CD14-positive monocyte (primary cell): ENCODE measurements around the gene MADD. TPM values are rescaled to one million over a fixed set of nuclear protein-coding genes. Genes with fewer than 3 reads are reported as not detected.
A peak's percentile ranks its signal among the peaks of the same experiment; 100 is the strongest.

Experiments
- DNase-seq, 3 donors: peaks; one replicate each; pipeline ENCODE4 v3.0.0-alpha.2; 2011 to 2022
- H2AFZ ChIP-seq: 2 replicates; pipeline ENCODE4 v1.6.0; 2012; ENCODE audit warnings: mild to moderate bottlenecking, low read depth, low read length, inconsistent platforms; ENCODE audit not compliant: insufficient read depth, poor library complexity, severe bottlenecking
- H3K27ac ChIP-seq, 2 donors: 1 replicate in 1 of 2; 2 replicates in 1 of 2; pipeline ENCODE4 v1.5.1; 2012 to 2013; ENCODE audit warnings: low read length in 2 of 2, control low read depth in 1 of 2, inconsistent platforms in 1 of 2, low read depth in 1 of 2, mild to moderate bottlenecking in 1 of 2
- H3K27me3 ChIP-seq, 2 donors: one replicate each; pipeline versions ENCODE4 v1.6.0 to v1.6.1; 2011 to 2013; ENCODE audit warnings: low read length in 2 of 2; ENCODE audit not compliant: control insufficient read depth in 2 of 2, insufficient read depth in 2 of 2
- H3K36me3 ChIP-seq, 2 donors: replicated peaks in 1 of 2; 1 replicate in 1 of 2; 2 replicates in 1 of 2; pipeline versions ENCODE4 v1.5.1 to v1.6.1; 2012 to 2013; ENCODE audit warnings: low read length in 2 of 2, control low read depth in 1 of 2, inconsistent platforms in 1 of 2, mild to moderate bottlenecking in 1 of 2; ENCODE audit not compliant: insufficient read depth in 2 of 2, control insufficient read depth in 1 of 2
- H3K4me1 ChIP-seq, 2 donors: 1 replicate in 1 of 2; 2 replicates in 1 of 2; pipeline versions ENCODE4 v1.5.1 to v1.6.1; 2012 to 2013; ENCODE audit warnings: low read length in 2 of 2, control low read depth in 1 of 2, inconsistent platforms in 1 of 2, mild to moderate bottlenecking in 1 of 2, moderate library complexity in 1 of 2; ENCODE audit not compliant: insufficient read depth in 2 of 2, control insufficient read depth in 1 of 2
- H3K4me2 ChIP-seq: replicated peaks from 2 replicates; pipeline ENCODE3; 2012; ENCODE audit warnings: low read length, moderate library complexity, mild to moderate bottlenecking; ENCODE audit not compliant: poor library complexity, severe bottlenecking; ENCODE audit errors: extremely low read depth
- H3K4me3 ChIP-seq, 3 experiments: fragments of 200-600 bp in 1 of 3; sonication (generic) in 1 of 3; replicated peaks in 1 of 3; 1 replicate in 2 of 3; 2 replicates in 1 of 3; pipeline ENCODE4 v1.5.1; 2011 to 2013; ENCODE audit warnings: low read length in 3 of 3, mild to moderate bottlenecking in 3 of 3, control low read depth in 2 of 3, low read depth in 2 of 3, inconsistent platforms in 1 of 3, moderate library complexity in 1 of 3
- H3K79me2 ChIP-seq: 2 replicates; pipeline ENCODE4 v1.6.0; 2012; ENCODE audit warnings: mild to moderate bottlenecking, control low read depth, inconsistent platforms, low read length, moderate library complexity; ENCODE audit not compliant: insufficient read depth
- H3K9ac ChIP-seq: 2 replicates; pipeline ENCODE4 v1.6.0; 2017; ENCODE audit warnings: low read length, mild to moderate bottlenecking; ENCODE audit not compliant: insufficient read depth, poor library complexity, severe bottlenecking
- H3K9me3 ChIP-seq, 2 donors: replicated peaks in 1 of 2; 1 replicate in 1 of 2; 2 replicates in 1 of 2; pipeline versions ENCODE4 v1.5.1 to v1.6.1; 2012 to 2013; ENCODE audit warnings: low read length in 2 of 2, control low read depth in 1 of 2; ENCODE audit not compliant: control insufficient read depth in 1 of 2, insufficient read depth in 1 of 2
- H4K20me1 ChIP-seq: 2 replicates; pipeline ENCODE4 v1.6.0; 2012; ENCODE audit warnings: mild to moderate bottlenecking, low read length, control low read depth, moderate library complexity; ENCODE audit not compliant: insufficient read depth
- H3K27ac Mint-ChIP-seq, 7 donors: one replicate each; pipeline ENCODE4 v1.8.0; 2020; ENCODE audit warnings: mild to moderate bottlenecking in 7 of 7, mixed read lengths in 7 of 7, moderate library complexity in 6 of 7, inconsistent platforms in 2 of 7
- H3K27me3 Mint-ChIP-seq, 3 donors: one replicate each; pipeline ENCODE4 v1.8.0; 2021 to 2022; ENCODE audit warnings: low read depth in 3 of 3, mild to moderate bottlenecking in 3 of 3, mixed read lengths in 3 of 3, moderate library complexity in 3 of 3, inconsistent platforms in 1 of 3
- H3K36me3 Mint-ChIP-seq, 2 donors: one replicate each; pipeline ENCODE4 v1.8.0; 2020; ENCODE audit warnings: mixed read lengths in 2 of 2, inconsistent platforms in 1 of 2, mild to moderate bottlenecking in 1 of 2
- H3K4me1 Mint-ChIP-seq: one replicate; pipeline ENCODE4 v1.8.0; 2020; ENCODE audit warnings: mild to moderate bottlenecking, mixed read lengths
- H3K4me3 Mint-ChIP-seq, 2 donors: one replicate each; pipeline ENCODE4 v1.8.0; 2020; ENCODE audit warnings: mild to moderate bottlenecking in 2 of 2, mixed read lengths in 2 of 2, moderate library complexity in 1 of 2
- H3K9me3 Mint-ChIP-seq, 7 donors: one replicate each; pipeline ENCODE4 v1.8.0; 2020 to 2022; ENCODE audit warnings: mixed read lengths in 7 of 7, mild to moderate bottlenecking in 6 of 7, moderate library complexity in 6 of 7, inconsistent platforms in 2 of 7
- CTCF ChIP-seq: fragments of 200-600 bp; IDR thresholded peaks from one replicate; pipeline ENCODE4 v1.8.0; 2022; ENCODE audit warnings: antibody characterized with exemption, mild to moderate bottlenecking
- WGBS: methylation state at CpG from one replicate; pipeline ENCODE4 v1.1.5; 2013; ENCODE audit warnings: missing lambda C conversion rate; ENCODE audit not compliant: insufficient coverage; 5-methylcytosine and 5-hydroxymethylcytosine counted together
- intact Hi-C, 2 donors: fragments of 100-400 bp; cut with micrococcal nuclease; formaldehyde crosslinking; loops; one replicate each; pipeline versions ENCODE4 v1.15.0 to v1.15.1; 2023
- polyA plus RNA-seq, 3 donors: library from polyadenylated mRNA; depleted of rRNA in 1 of 3; unstranded in 2 of 3; stranded (reverse) in 1 of 3; fragments of 300-500 nt in 2 of 3; fragments of >200 nt in 1 of 3; fragmentation: Illumina TruSeq in 2 of 3; gene quantifications; 1 replicate in 2 of 3; 2 replicates in 1 of 3; pipeline ENCODE4 v1.2.3, GENCODE V29; 2012 to 2021

Gene MADD
- polyA plus RNA-seq, 3 donors = 6.4 to 58.1 (median 12.2) TPM

- Histone ChIP-seq H3K36me3 (peaks cover 20 to 75% of the 10 kb centered on the region in 2 donors), H3K9ac (no peak overlapping the region), H3K4me2 (no peak overlapping the region), H3K27me3 (no peaks in the 10 kb centered on the region), H3K9me3 (no peaks in the 10 kb centered on the region), H3K4me1 (no peaks in the 10 kb centered on the region), H4K20me1 (peaks cover 6% of the 10 kb centered on the region), H2AFZ (no peak overlapping the region), H3K79me2 (no peaks in the 10 kb centered on the region), H3K27ac (no peak overlapping the region), H3K4me3 (no peak overlapping the region)
- Mint-ChIP-seq H3K4me1 (no peaks in the 10 kb centered on the region), H3K27ac (peak overlapping the region in 2 of 7 donors; percentile 51 to 60), H3K9me3 (peaks cover 0 to 3% (median 0%) of the 10 kb centered on the region in 7 donors), H3K4me3 (no peak overlapping the region), H3K27me3 (peaks cover 0 to 3% (median 2%) of the 10 kb centered on the region in 3 donors), H3K36me3 (peaks cover 52 to 72% of the 10 kb centered on the region in 2 donors)
- no peak for DNase-seq
- 98% methylated on average over 22 of the region's 24 CpGs for WGBS
- intact Hi-C loops = no loop called here
- no peak for TF ChIP-seq CTCF
Measured at GRCh38 chr11:47342036-47342803, 72.3 kb downstream of the MADD start.

- no peak overlapping the region for H3K4me3 Mint-ChIP-seq
- no peaks in the 10 kb centered on the region for H3K27me3 ChIP-seq
- peaks cover 20 to 75% of the 10 kb centered on the region in 2 donors for H3K36me3 ChIP-seq
- peaks cover 46 to 72% of the 10 kb centered on the region in 2 donors for H3K36me3 Mint-ChIP-seq
- H3K9me3 ChIP-seq = no peaks in the 10 kb centered on the region
- no peaks in the 10 kb centered on the region for H3K79me2 ChIP-seq
- 93% methylated on average over 10 of the region's 15 CpGs for WGBS
- no peak overlapping the region for H3K4me3 ChIP-seq
- H3K27me3 Mint-ChIP-seq = peaks cover 0 to 3% (median 1%) of the 10 kb centered on the region in 3 donors
- H3K27ac Mint-ChIP-seq = peak overlapping the region in 2 of 7 donors; percentile 51 to 60
- no peak overlapping the region for H2AFZ ChIP-seq
- no peak overlapping the region for H3K27ac ChIP-seq
- H3K4me1 ChIP-seq = no peaks in the 10 kb centered on the region
- H3K9ac ChIP-seq = no peak overlapping the region
- no peak overlapping the region for H3K4me2 ChIP-seq
- TF ChIP-seq CTCF = no peak
- peaks cover 6% of the 10 kb centered on the region for H4K20me1 ChIP-seq
- H3K4me1 Mint-ChIP-seq = no peaks in the 10 kb centered on the region
- peaks cover 0 to 2% (median 0%) of the 10 kb centered on the region in 7 donors for H3K9me3 Mint-ChIP-seq
- DNase-seq = no peak
- intact Hi-C loops = no loop called here
Measured at GRCh38 chr11:47342854-47343253, 72.9 kb downstream of the MADD start.
